K562 (cell line): ENCODE data around the gene TOR1AIP1. TPM values are rescaled to one million over a fixed set of nuclear protein-coding genes. Genes with fewer than 3 reads are reported as not detected.

Source experiments
- ATAC-seq: fragments of 200-7000 bp; cut with Tn5 transposase; 3 replicates; pipeline ENCODE4 v1.9.1; 2020; ENCODE audit warnings: moderate library complexity
- BruUV-seq: library from RNA; stranded (reverse); fragments of 400-500 nt; replicated peaks from 2 replicates; lab custom pipeline; 2021; lab: Mats Ljungman, UMichigan
- CTCF ChIA-PET: fragments of 300-600 bp; formaldehyde crosslinking; extraction: SDS; loops from one replicate; lab custom pipeline; 2021; ENCODE audit warnings: low intra/inter-chr PET ratio; lab: Yijun Ruan, JAX
- POLR2A ChIA-PET: fragments of 300-600, 350-650 bp; sonication (Branson Sonifier 250); formaldehyde crosslinking; extraction: SDS; loops from one replicate; lab custom pipeline; 2021; ENCODE audit warnings: antibody characterized with exemption, inconsistent platforms; lab: Yijun Ruan, JAX
- DNase-seq, 4 experiments: peaks; one replicate each; pipeline versions ENCODE4 v3.0.0 to v3.0.0-alpha.2; 2011 to 2018; ENCODE audit warnings: low spot score in 3 of 4, mixed read lengths in 3 of 4; ENCODE audit errors: extremely low read depth in 1 of 4
- FAIRE-seq: peaks from 2 replicates; lab custom pipeline; 2011; peaks lifted over from hg19 to GRCh38; lab: Jason Lieb, UNC
- H2AFZ ChIP-seq: 2 replicates; pipeline ENCODE4 v1.6.0; 2011; ENCODE audit warnings: low read depth, low read length, control low read depth, inconsistent platforms
- H3K27ac ChIP-seq: fragments of 200-600 bp; 3 replicates; pipeline ENCODE4 v1.8.0; 2011; ENCODE audit warnings: low read depth, mild to moderate bottlenecking, control low read depth, inconsistent platforms, low read length, moderate library complexity, mixed read lengths; ENCODE audit errors: extremely low read depth
- H3K27me3 ChIP-seq, 2 experiments: fragments of 300-600 bp in 1 of 2; 2 replicates in 1 of 2; 3 replicates in 1 of 2; pipeline versions ENCODE4 v1.6.0 to v1.8.0; 2011; ENCODE audit warnings: inconsistent platforms in 2 of 2, low read length in 2 of 2, mild to moderate bottlenecking in 1 of 2, mixed read lengths in 1 of 2, moderate library complexity in 1 of 2; ENCODE audit not compliant: control insufficient read depth in 2 of 2, insufficient read depth in 2 of 2
- H3K36me3 ChIP-seq: fragments of 300-600 bp; 3 replicates; pipeline ENCODE4 v1.8.0; 2011; ENCODE audit warnings: mild to moderate bottlenecking, low read length, inconsistent platforms; ENCODE audit not compliant: control insufficient read depth, insufficient read depth
- H3K4me1 ChIP-seq, 2 experiments: fragments of 200-600 bp in 1 of 2; replicated peaks in 1 of 2; 2 replicates in 1 of 2; 3 replicates in 1 of 2; pipeline versions ENCODE4 v1.5.1 to v1.8.0; 2011; ENCODE audit warnings: inconsistent platforms in 2 of 2, low read length in 2 of 2, mild to moderate bottlenecking in 1 of 2, mixed read lengths in 1 of 2, moderate library complexity in 1 of 2; ENCODE audit not compliant: control insufficient read depth in 2 of 2, insufficient read depth in 2 of 2
- H3K4me2 ChIP-seq: 2 replicates; pipeline ENCODE4 v1.6.1; 2011; ENCODE audit warnings: low read length, control low read depth, inconsistent platforms, mixed read lengths; ENCODE audit not compliant: insufficient read depth
- H3K4me3 ChIP-seq: fragments of 200-600 bp; sonication (generic), shearing (Covaris generic); 2 replicates; pipeline ENCODE4 v1.5.1; 2016; ENCODE audit warnings: control low read depth, inconsistent platforms
- H3K79me2 ChIP-seq: fragments of 200-600 bp; 3 replicates; pipeline ENCODE4 v1.8.0; 2011; ENCODE audit warnings: low read length, inconsistent platforms; ENCODE audit not compliant: control insufficient read depth, insufficient read depth
- H3K9ac ChIP-seq, 2 experiments: 2 replicates each; pipeline versions ENCODE4 v1.6.0 to v1.6.1; 2011; ENCODE audit warnings: low read depth in 2 of 2, low read length in 2 of 2, control low read depth in 1 of 2, inconsistent platforms in 1 of 2, mild to moderate bottlenecking in 1 of 2, mixed read lengths in 1 of 2; ENCODE audit not compliant: insufficient read depth in 1 of 2
- H3K9me1 ChIP-seq: one replicate; pipeline ENCODE4 v1.6.0; 2011; ENCODE audit warnings: inconsistent platforms, mild to moderate bottlenecking, low read length, moderate library complexity; ENCODE audit not compliant: control insufficient read depth, insufficient read depth
- H3K9me3 ChIP-seq: replicated peaks from 2 replicates; pipeline ENCODE4 v1.5.1; 2011; ENCODE audit warnings: low read depth, low read length, inconsistent platforms; ENCODE audit not compliant: control insufficient read depth, insufficient read depth
- H4K20me1 ChIP-seq: replicated peaks from 2 replicates; pipeline ENCODE4 v1.6.1; 2011; ENCODE audit warnings: low read length, inconsistent platforms, mixed read lengths; ENCODE audit not compliant: control insufficient read depth, insufficient read depth
- CBX1 ChIP-seq: sonication (generic); IDR thresholded peaks from 2 replicates; pipeline ENCODE4 v1.6.1; 2016; ENCODE audit warnings: antibody characterized with exemption, low read depth, mild to moderate bottlenecking
- GATAD2A ChIP-seq: fragments of 450-650 bp; IDR thresholded peaks from 2 replicates; pipeline ENCODE4 v1.6.1; 2017
- MAZ ChIP-seq, 2 experiments: fragments of 450-650 bp in 1 of 2; sonication (generic) in 1 of 2; formaldehyde crosslinking; IDR thresholded peaks in 1 of 2; conservative IDR thresholded peaks in 1 of 2; 2 replicates each; pipeline versions ENCODE4 v1.4.0 to v1.5.0; 2020; ENCODE audit warnings: mild to moderate bottlenecking in 1 of 2, missing genetic modification reagents in 1 of 2
- RBFOX2 ChIP-seq: fragments of 200-400 bp; formaldehyde crosslinking; IDR thresholded peaks from 2 replicates; pipeline ENCODE4 v1.6.1; 2017; ENCODE audit warnings: low read depth, mild to moderate bottlenecking, low read length, moderate library complexity
- SMC3 ChIP-seq: conservative IDR thresholded peaks from 2 replicates; pipeline ENCODE4 v1.6.1; 2011; ENCODE audit warnings: low read depth, low read length, improper control_type of control experiment; ENCODE audit not compliant: insufficient read depth
- WGBS: fragments of 100-300 bp; shearing (Covaris generic); methylation state at CpG from one replicate; pipeline ENCODE4 v1.1.6; 2016; ENCODE audit warnings: low coverage, mixed read lengths; ENCODE audit not compliant: insufficient coverage; ENCODE audit errors: missing lambda C conversion rate; 5-methylcytosine and 5-hydroxymethylcytosine counted together
- in situ Hi-C: fragments of 300-500 bp; cut with MboI; formaldehyde crosslinking; loops from 4 replicates; pipeline ENCODE4 v1.15.0; 2018; ENCODE audit warnings: inconsistent platforms, mixed read lengths
- intact Hi-C: fragments of 100-400 bp; cut with micrococcal nuclease; formaldehyde crosslinking; loops from 2 replicates; pipeline ENCODE4 v1.14.2; 2022
- polyA plus RNA-seq, 8 experiments: library from polyadenylated mRNA; depleted of rRNA in 4 of 8; stranded (reverse) in 5 of 8; unstranded in 3 of 8; fragments of >200 nt; fragmentation: Nextera tagmentation in 2 of 8; fragmentation: Illumina TruSeq in 1 of 8; extraction: Ambion mirVana in 2 of 8; extraction: Trizol in 1 of 8; gene quantifications; 2 replicates each; pipeline versions ENCODE4 v1.2.1 to v1.2.3, GENCODE V29; 2011 to 2014; ENCODE audit warnings: inconsistent platforms in 1 of 8, missing spikeins in 1 of 8
- total RNA-seq, 7 experiments: library from RNA; depleted of rRNA in 6 of 7; stranded (reverse); fragments of >200 nt in 6 of 7; fragmentation: Illumina TruSeq in 2 of 7; extraction: Trizol in 2 of 7; gene quantifications; 2 replicates each; pipeline versions ENCODE4 v1.2.1 to v1.2.3, GENCODE V29; 2011 to 2021; ENCODE audit warnings: low replicate concordance in 1 of 7
- TF ChIP-seq, protein P1 (sequence below), 3 experiments: fragments of 200-800 bp in 1 of 3; sonication (Bioruptor generic) in 1 of 3; sonication (generic) in 1 of 3; formaldehyde crosslinking in 1 of 3; IDR thresholded peaks; 2 replicates each; pipeline versions ENCODE4 v1.6.1 to v1.8.0; 2016 to 2022; ENCODE audit warnings: mild to moderate bottlenecking in 2 of 3, missing compliant biosample characterization in 2 of 3, missing genetic modification characterization in 2 of 3, missing genetic modification reagents in 1 of 3
- TF ChIP-seq, protein P2 (sequence below): IDR thresholded peaks from 2 replicates; pipeline ENCODE4 v1.6.1; 2011; ENCODE audit warnings: borderline replicate concordance, low read depth, mild to moderate bottlenecking, moderate library complexity, low read length; ENCODE audit not compliant: insufficient read depth, poor library complexity, severe bottlenecking

The TOR1AIP1 gene
- total and polyA plus RNA-seq, 9 of the 15 experiments (the other 6 are each of a cell fraction or from before 2014, with no cell fraction given) = 18.1 to 46.9 (median 35.5) TPM

DNA sequence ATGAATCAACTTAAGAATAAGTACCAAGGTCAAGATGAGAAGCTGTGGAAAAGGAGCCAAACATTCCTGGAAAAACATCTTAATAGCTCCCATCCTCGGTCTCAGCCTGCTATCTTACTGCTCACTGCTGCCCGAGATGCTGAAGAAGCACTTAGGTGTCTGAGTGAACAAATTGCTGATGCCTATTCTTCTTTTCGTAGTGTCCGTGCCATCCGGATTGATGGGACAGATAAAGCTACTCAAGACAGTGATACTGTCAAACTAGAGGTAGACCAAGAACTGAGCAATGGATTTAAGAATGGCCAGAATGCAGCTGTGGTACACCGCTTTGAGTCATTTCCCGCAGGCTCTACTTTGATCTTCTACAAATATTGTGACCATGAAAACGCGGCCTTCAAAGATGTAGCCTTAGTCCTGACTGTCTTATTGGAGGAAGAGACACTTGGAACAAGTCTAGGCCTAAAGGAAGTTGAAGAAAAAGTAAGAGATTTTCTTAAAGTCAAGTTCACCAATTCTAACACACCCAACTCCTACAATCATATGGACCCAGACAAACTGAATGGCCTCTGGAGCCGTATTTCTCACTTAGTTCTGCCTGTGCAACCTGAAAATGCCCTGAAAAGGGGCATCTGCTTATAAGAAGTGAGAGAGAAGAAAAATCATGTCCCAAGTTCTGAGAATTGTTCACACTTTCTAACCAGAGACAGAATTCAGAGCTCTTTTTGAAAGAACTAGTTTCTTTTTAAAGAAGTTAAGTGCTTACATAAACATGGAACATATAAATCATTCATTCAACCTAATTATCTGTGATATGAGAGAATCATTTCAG lies 35.7 kb downstream of the TOR1AIP1 start:
- Histone ChIP-seq H4K20me1 (no peaks in the 10 kb centered on the region), H3K4me2 (no peak overlapping the region), H3K79me2 (no peaks in the 10 kb centered on the region), H3K9me3 (no peaks in the 10 kb centered on the region), H2AFZ (no peak overlapping the region), H3K9ac (no peak overlapping the region), H3K9me1 (no peaks in the 10 kb centered on the region), H3K27ac (no peak overlapping the region), H3K4me3 (no peak overlapping the region), H3K36me3 (peaks cover 53% of the 10 kb centered on the region), H3K4me1 (no peaks in the 10 kb centered on the region), H3K27me3 (no peaks in the 10 kb centered on the region)
- in situ Hi-C loops (no loop called here), intact Hi-C loops (no loop called here)
- WGBS = 81% methylated on average over 10 of the region's 10 CpGs
- ATAC-seq (no peak), FAIRE-seq (no peak), DNase-seq (no peak)
- ChIA-PET CTCF (no interaction called here), POLR2A (interaction anchor here (1.2 to 2.0 kb wide), 3 partner anchors 10 to 34 kb away, joined by 3 to 9 read pairs (median 6); no protein-coding TSS in a partner anchor)
- no TSS peak for BruUV-seq
- no peak for TF ChIP-seq MAZ (CRISPR knock-in tag; conservative IDR thresholded peaks at IDR 0.05 in 1 of 2, IDR thresholded peaks at IDR 0.05 in 1 of 2)
- TF ChIP-seq GATAD2A = no peak
- no peak for TF ChIP-seq RBFOX2
- TF ChIP-seq SMC3 = no peak
- TF ChIP-seq CBX1 = no peak
- TF ChIP-seq, protein P1, sequence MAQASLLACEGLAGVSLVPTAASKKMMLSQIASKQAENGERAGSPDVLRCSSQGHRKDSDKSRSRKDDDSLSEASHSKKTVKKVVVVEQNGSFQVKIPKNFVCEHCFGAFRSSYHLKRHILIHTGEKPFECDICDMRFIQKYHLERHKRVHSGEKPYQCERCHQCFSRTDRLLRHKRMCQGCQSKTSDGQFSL (CRISPR knock-in tag; IDR thresholded peaks at IDR 0.05) = no peak
- TF ChIP-seq, protein P1 (tag; IDR thresholded peaks at IDR 0.05) = no peak
- TF ChIP-seq, protein P2, sequence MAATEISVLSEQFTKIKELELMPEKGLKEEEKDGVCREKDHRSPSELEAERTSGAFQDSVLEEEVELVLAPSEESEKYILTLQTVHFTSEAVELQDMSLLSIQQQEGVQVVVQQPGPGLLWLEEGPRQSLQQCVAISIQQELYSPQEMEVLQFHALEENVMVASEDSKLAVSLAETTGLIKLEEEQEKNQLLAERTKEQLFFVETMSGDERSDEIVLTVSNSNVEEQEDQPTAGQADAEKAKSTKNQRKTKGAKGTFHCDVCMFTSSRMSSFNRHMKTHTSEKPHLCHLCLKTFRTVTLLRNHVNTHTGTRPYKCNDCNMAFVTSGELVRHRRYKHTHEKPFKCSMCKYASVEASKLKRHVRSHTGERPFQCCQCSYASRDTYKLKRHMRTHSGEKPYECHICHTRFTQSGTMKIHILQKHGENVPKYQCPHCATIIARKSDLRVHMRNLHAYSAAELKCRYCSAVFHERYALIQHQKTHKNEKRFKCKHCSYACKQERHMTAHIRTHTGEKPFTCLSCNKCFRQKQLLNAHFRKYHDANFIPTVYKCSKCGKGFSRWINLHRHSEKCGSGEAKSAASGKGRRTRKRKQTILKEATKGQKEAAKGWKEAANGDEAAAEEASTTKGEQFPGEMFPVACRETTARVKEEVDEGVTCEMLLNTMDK = no peak
